ENCODE results near the gene TRAP1. TPM values are rescaled to one million over a fixed set of nuclear protein-coding genes. Genes with fewer than 3 reads are reported as not detected.
A peak's percentile ranks its signal among the peaks of the same experiment; 100 is the strongest.

The TRAP1 gene
- total and polyA plus RNA-seq, 10 donors, result 33.7 to 97.1 (median 53.1) TPM

DNA sequence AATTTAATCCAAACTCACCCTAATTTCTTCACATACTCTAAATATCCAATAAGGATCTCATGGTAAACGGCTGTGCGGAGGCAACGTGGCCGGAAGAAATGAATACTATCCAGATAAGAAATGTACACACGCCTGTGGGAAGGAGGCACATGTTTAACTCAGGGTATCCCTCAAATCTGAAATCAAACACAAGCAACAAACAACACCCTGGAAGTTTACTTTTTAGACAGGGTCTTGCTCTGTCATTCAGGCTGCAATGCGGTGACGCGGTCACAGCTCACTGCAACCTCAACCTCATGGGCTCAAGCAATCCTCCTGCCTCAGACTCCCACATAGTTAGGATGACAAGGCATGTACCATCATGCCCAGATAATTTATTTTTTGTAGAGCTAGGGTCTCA, 21.2 kb upstream of the TRAP1 start:
- TF ChIP-seq, protein P1, sequence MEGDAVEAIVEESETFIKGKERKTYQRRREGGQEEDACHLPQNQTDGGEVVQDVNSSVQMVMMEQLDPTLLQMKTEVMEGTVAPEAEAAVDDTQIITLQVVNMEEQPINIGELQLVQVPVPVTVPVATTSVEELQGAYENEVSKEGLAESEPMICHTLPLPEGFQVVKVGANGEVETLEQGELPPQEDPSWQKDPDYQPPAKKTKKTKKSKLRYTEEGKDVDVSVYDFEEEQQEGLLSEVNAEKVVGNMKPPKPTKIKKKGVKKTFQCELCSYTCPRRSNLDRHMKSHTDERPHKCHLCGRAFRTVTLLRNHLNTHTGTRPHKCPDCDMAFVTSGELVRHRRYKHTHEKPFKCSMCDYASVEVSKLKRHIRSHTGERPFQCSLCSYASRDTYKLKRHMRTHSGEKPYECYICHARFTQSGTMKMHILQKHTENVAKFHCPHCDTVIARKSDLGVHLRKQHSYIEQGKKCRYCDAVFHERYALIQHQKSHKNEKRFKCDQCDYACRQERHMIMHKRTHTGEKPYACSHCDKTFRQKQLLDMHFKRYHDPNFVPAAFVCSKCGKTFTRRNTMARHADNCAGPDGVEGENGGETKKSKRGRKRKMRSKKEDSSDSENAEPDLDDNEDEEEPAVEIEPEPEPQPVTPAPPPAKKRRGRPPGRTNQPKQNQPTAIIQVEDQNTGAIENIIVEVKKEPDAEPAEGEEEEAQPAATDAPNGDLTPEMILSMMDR (IDR thresholded peaks at IDR 0.05 in 8 of 11, conservative IDR thresholded peaks at IDR 0.05 in 3 of 11), result no peak
- TF ChIP-seq POLR2AphosphoS5 (IDR thresholded peaks at IDR 0.05) (no peak), POLR2A (IDR thresholded peaks at IDR 0.05) (no peak)
- WGBS, 5 donors, result 95 to 98% (median 97%) methylated on average over 8 of the region's 8 CpGs

DNA sequence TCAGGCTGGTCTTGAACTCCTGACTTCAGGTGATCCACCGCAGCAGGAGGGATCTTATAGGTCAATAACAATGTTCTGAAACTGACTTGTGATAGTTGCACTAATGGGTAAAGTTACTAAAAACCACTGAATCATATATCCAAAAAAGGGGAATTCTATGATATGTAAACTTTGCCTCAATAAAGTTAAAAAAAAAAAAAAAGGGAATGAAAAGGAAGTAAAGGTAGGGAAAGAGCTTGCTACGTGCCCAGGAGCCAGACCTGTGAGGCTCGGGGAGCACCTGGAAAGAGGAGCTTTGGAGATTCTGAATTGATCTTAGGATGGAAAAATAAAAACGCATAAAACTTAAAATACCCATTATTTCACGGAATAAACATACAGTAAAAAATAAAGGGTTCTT, 20.8 kb upstream of the TRAP1 start:
- intact Hi-C loops (cut with DNase I; ENCODE audit: low total_unique reads), result no loop called here
- no peak for DNase-seq
- H3K27ac ChIP-seq, result no peak overlapping the region
- H3K4me1 ChIP-seq, result no peaks in the 10 kb centered on the region
- TF ChIP-seq POLR2AphosphoS5 (IDR thresholded peaks at IDR 0.05) (no peak), POLR2A (IDR thresholded peaks at IDR 0.05) (no peak)
- TF ChIP-seq, protein P1 (IDR thresholded peaks at IDR 0.05 in 8 of 11, conservative IDR thresholded peaks at IDR 0.05 in 3 of 11), result no peak
- H3K27me3 ChIP-seq (replicated peaks in 1 of 7), result no peaks in the 10 kb centered on the region
- H3K36me3 ChIP-seq, result peaks cover 10 to 100% (median 98%) of the 10 kb centered on the region in 6 donors
- H3K4me3 ChIP-seq, result no peak overlapping the region
- WGBS, 5 donors, result 93 to 97% (median 95%) methylated on average over 5 of the region's 5 CpGs
- H3K9me3 ChIP-seq, result no peaks in the 10 kb centered on the region

More for the DNA sequence above, 21.2 kb upstream of the TRAP1 start:
- Histone ChIP-seq H3K27ac (no peak overlapping the region), H3K4me1 (no peaks in the 10 kb centered on the region), H3K36me3 (peaks cover 10 to 100% (median 98%) of the 10 kb centered on the region in 6 donors), H3K9me3 (no peaks in the 10 kb centered on the region), H3K27me3 (replicated peaks in 1 of 7) (no peaks in the 10 kb centered on the region), H3K4me3 (no peak overlapping the region)
- peak; percentile 6 for DNase-seq
- intact Hi-C loops (cut with DNase I; ENCODE audit: low total_unique reads), result no loop called here

DNA sequence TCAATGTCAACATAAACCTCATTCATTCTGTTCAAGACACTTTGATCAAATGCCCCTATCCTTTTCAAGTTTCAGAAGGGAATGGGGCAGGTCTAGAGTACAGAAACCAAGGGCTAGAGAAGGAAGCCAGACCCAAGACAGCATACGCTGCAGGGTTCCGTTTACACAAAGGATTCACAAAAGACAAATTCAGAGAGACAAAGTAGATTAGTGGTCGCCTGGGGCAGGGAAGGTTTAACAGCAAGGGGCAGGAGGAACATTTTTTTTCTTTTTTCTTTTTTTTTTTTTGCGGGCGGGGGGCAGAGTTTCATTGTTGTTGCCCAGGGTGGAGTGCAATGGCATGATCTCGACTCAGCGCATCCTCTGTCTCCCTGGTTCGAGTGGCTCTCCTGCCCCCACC, 19.9 kb upstream of the TRAP1 start:
- no peaks in the 10 kb centered on the region for H3K27me3 ChIP-seq (replicated peaks in 1 of 7)
- no peak overlapping the region for H3K27ac ChIP-seq
- H3K9me3 ChIP-seq, result no peaks in the 10 kb centered on the region
- DNase-seq, result no peak
- intact Hi-C loops (cut with DNase I; ENCODE audit: low total_unique reads), result no loop called here
- peaks cover 10 to 100% (median 98%) of the 10 kb centered on the region in 6 donors for H3K36me3 ChIP-seq
- WGBS, 5 donors, result 88 to 95% (median 93%) methylated on average over 8 of the region's 8 CpGs
- H3K4me3 ChIP-seq, result no peak overlapping the region
- TF ChIP-seq, protein P1 (IDR thresholded peaks at IDR 0.05 in 8 of 11, conservative IDR thresholded peaks at IDR 0.05 in 3 of 11), result no peak
- TF ChIP-seq POLR2A (IDR thresholded peaks at IDR 0.05) (no peak), POLR2AphosphoS5 (IDR thresholded peaks at IDR 0.05) (no peak)
- H3K4me1 ChIP-seq, result no peaks in the 10 kb centered on the region

DNA sequence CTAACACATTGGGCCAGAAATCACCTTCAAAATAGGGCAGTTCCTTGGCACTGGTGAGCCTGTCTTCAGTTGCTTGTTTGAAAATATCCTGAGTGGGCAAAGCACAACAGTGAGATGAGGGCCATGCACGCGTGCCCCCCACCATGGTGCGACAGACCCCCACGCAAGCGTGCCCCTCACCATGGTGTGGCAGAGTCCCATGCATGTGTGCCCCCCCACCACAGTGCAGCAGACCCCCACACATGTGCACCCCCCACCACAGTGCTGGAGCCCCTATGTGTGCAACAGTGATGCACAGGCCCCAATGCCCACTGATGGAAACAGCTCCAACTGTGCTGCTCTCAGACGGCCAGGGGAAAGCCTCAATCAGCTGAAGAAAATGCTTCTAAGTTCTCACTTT, 18.8 kb upstream of the TRAP1 start:
- Histone ChIP-seq H3K36me3 (peaks cover 10 to 100% (median 98%) of the 10 kb centered on the region in 6 donors), H3K4me1 (no peaks in the 10 kb centered on the region), H3K9me3 (no peaks in the 10 kb centered on the region), H3K4me3 (no peak overlapping the region), H3K27me3 (replicated peaks in 1 of 7) (no peaks in the 10 kb centered on the region), H3K27ac (no peak overlapping the region)
- TF ChIP-seq POLR2A (IDR thresholded peaks at IDR 0.05), result no peak
- TF ChIP-seq POLR2AphosphoS5 (IDR thresholded peaks at IDR 0.05), result peak in 1 of 3 donors; percentile 49
- peak; percentile 40 for DNase-seq
- 87 to 100% (median 94%) methylated on average over 4 to 6 of the region's 6 CpGs for WGBS, 5 donors
- intact Hi-C loops (cut with DNase I; ENCODE audit: low total_unique reads), result no loop called here

DNA sequence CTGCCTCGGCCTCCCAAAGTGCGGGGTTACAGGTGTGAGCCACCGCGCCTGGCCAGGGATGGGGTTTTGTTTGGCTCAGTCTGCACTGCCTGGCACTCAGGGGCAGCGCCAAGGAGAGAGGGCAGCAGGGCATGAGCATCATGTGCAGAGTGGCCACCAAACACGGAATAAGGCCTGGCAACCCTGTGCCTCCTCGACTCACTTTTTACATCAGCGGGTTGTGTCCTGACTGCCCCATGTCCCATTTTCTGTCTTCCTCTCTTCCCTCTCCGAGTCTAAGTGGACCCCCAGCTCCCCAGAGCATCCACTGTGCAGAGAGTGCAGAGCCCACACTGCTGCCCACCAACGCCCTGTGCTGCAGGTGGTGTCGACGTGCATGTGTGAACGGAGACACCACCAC, 18.2 kb upstream of the TRAP1 start:
- Histone ChIP-seq H3K4me1 (no peaks in the 10 kb centered on the region), H3K4me3 (no peak overlapping the region), H3K27ac (no peak overlapping the region), H3K36me3 (peaks cover 10 to 100% (median 98%) of the 10 kb centered on the region in 6 donors), H3K27me3 (replicated peaks in 1 of 7) (no peaks in the 10 kb centered on the region), H3K9me3 (no peaks in the 10 kb centered on the region)
- intact Hi-C loops (cut with DNase I; ENCODE audit: low total_unique reads), result no loop called here
- TF ChIP-seq, protein P1 (IDR thresholded peaks at IDR 0.05 in 8 of 11, conservative IDR thresholded peaks at IDR 0.05 in 3 of 11), result no peak
- peak in 2 of 3 donors; percentile 41 to 65 for TF ChIP-seq POLR2AphosphoS5 (IDR thresholded peaks at IDR 0.05)
- WGBS, 5 donors, result 92 to 97% (median 95%) methylated on average over 12 to 13 of the region's 13 CpGs
- DNase-seq, result peak; percentile 42
